AG10803 (cell line): ENCODE data around the gene TOX3.

Source experiments
- DNase-seq: peaks from one replicate; pipeline ENCODE4 v3.0.0; 2010; ENCODE audit warnings: low read depth
- H3K4me3 ChIP-seq: 2 replicates; pipeline ENCODE4 v1.5.1; 2011; ENCODE audit warnings: mild to moderate bottlenecking, low read length, control low read depth
- TF ChIP-seq, protein P1 (sequence below): conservative IDR thresholded peaks from 2 replicates; pipeline ENCODE4 v1.5.1; 2011; ENCODE audit warnings: mild to moderate bottlenecking, low read length, control low read depth, inconsistent platforms

Gene TOX3

GRCh38 chr16:52547004-52547833 lies at the start of gene TOX3:
TSS of gene TOX3 (minus strand) at chr16:52547143. CDS start at chr16:52546723, 420 bp downstream.
- TF ChIP-seq, protein P1, sequence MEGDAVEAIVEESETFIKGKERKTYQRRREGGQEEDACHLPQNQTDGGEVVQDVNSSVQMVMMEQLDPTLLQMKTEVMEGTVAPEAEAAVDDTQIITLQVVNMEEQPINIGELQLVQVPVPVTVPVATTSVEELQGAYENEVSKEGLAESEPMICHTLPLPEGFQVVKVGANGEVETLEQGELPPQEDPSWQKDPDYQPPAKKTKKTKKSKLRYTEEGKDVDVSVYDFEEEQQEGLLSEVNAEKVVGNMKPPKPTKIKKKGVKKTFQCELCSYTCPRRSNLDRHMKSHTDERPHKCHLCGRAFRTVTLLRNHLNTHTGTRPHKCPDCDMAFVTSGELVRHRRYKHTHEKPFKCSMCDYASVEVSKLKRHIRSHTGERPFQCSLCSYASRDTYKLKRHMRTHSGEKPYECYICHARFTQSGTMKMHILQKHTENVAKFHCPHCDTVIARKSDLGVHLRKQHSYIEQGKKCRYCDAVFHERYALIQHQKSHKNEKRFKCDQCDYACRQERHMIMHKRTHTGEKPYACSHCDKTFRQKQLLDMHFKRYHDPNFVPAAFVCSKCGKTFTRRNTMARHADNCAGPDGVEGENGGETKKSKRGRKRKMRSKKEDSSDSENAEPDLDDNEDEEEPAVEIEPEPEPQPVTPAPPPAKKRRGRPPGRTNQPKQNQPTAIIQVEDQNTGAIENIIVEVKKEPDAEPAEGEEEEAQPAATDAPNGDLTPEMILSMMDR, result no peak
- H3K4me3 ChIP-seq, result no peak within 1 kb of the TSS
- DNase-seq, result no peak

GRCh38 chr16:52592778-52593177 lies 45.8 kb upstream of the TOX3 start:
- no peak overlapping the region for H3K4me3 ChIP-seq
- TF ChIP-seq, protein P1, result no peak
- no peak for DNase-seq

GRCh38 chr16:52591934-52592592 lies 45.1 kb upstream of the TOX3 start:
- no peak for DNase-seq
- TF ChIP-seq, protein P1, result no peak
- H3K4me3 ChIP-seq, result no peak overlapping the region

DNA sequence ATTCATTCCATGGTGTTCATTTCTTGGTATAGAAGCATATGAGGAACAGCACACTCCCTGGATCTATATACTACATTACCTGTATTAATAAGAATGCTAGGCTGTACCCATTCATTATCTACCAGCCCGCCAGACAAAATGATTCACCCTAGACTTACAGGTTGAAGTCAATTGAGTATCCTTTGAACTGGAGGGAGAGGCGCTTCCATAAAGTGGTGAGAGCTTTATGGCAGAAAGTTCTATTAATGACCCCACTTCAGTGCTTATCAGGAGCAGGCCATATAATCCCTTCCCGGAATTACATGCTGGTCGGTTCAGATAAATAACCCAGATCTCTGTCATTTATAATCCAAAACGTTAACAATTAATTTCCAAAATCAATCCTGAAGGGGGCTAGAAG lies 44.5 kb upstream of the TOX3 start:
- DNase-seq, result no peak
- H3K4me3 ChIP-seq, result no peak overlapping the region
- TF ChIP-seq, protein P1, result no peak

DNA sequence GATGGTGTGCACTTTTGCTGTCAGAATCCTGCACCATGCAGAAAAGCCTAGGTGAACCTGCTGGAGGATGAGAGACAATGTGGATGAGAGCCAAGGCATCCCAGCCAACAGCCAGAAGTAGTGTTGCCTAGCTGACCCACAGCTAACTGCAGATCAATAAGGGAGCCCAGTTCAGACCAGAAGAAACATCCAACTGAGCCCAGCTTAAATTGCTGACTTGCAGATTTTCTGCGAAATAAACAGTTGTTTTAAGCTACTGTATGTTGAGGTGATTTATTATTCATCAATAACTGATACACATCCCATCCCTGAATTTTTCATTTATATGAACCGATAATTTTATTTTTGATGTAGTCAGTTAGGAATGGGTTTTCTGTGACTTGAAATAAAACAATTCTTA lies 39.2 kb upstream of the TOX3 start:
- no peak overlapping the region for H3K4me3 ChIP-seq
- TF ChIP-seq, protein P1, result no peak
- no peak for DNase-seq

- no peak overlapping the region for H3K4me3 ChIP-seq
- TF ChIP-seq, protein P1, result no peak
- DNase-seq, result no peak
Measured at GRCh38 chr16:52584354-52585320, 37.7 kb upstream of the TOX3 start.
